Amniotic stem cell (primary cell): Measurements from ENCODE around the gene CD79A.

ENCODE experiments used
- DNase-seq: peaks from one replicate; lab custom pipeline; 2025; lab: John Stamatoyannopoulos, UW

The CD79A gene

GRCh38 chr19:41918653-41919244 is 41.7 kb downstream of the CD79A start:
- DNase-seq = no peak

GRCh38 chr19:41919948-41920712 is 43.1 kb downstream of the CD79A start:
- DNase-seq = no peak

- DNase-seq = no peak
These were observed 44.0 kb downstream of the CD79A start for GRCh38 chr19:41920882-41921576.

GRCh38 chr19:41921577-41922576 is 44.8 kb downstream of the CD79A start:
- DNase-seq = no peak

GRCh38 chr19:41922585-41922984 is 45.5 kb downstream of the CD79A start:
- DNase-seq = no peak

GRCh38 chr19:41923045-41923788 is 46.1 kb downstream of the CD79A start:
- DNase-seq = no peak

GRCh38 chr19:41924151-41925145 is 47.4 kb downstream of the CD79A start:
- DNase-seq = no peak

- no peak for DNase-seq
These were observed 48.3 kb downstream of the CD79A start for GRCh38 chr19:41925208-41926003.

GRCh38 chr19:41926028-41926762 is 49.1 kb downstream of the CD79A start:
- no peak for DNase-seq

- no peak for DNase-seq
These were observed 49.9 kb downstream of the CD79A start for GRCh38 chr19:41926763-41927496.

- no peak for DNase-seq
These were observed 50.6 kb downstream of the CD79A start for GRCh38 chr19:41927497-41928192.

GRCh38 chr19:41928221-41928683 is 51.2 kb downstream of the CD79A start, which contains the start of gene ERFL:
TSS of gene ERFL (minus strand) at chr19:41928449. CDS start at chr19:41912919, 15,530 bp downstream.
- DNase-seq = no peak

GRCh38 chr19:41928754-41929535 is 51.9 kb downstream of the CD79A start:
- no peak for DNase-seq

- no peak for DNase-seq
These were observed 52.5 kb downstream of the CD79A start for GRCh38 chr19:41929536-41930071.

GRCh38 chr19:41930322-41930722 is 53.2 kb downstream of the CD79A start:
- no peak for DNase-seq
